ENCODE measurements around the gene MFSD8.

DNA sequence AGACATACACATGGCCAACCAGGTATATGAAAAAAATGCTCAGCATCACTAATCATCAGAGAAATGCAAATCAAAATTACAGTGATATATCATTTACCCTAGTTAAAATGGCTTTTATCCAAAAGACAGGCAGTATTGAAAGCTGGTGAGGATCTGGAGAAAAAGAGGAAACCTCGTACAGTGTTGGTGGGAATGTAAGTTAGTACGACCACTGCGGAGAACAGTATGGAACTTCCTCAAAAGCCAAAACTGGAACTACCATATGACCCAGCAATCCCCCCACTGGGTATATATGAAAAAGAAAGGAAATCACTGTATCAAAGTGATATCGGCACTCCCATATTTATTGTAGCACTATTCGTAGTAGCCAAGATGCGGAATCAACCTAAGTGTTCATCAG, 23.7 kb upstream of the MFSD8 start:
- TF ChIP-seq, protein P1, sequence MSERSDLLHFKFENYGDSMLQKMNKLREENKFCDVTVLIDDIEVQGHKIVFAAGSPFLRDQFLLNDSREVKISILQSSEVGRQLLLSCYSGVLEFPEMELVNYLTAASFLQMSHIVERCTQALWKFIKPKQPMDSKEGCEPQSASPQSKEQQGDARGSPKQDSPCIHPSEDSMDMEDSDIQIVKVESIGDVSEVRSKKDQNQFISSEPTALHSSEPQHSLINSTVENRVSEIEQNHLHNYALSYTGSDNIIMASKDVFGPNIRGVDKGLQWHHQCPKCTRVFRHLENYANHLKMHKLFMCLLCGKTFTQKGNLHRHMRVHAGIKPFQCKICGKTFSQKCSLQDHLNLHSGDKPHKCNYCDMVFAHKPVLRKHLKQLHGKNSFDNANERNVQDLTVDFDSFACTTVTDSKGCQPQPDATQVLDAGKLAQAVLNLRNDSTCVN (tag by site-specific recombination; optimal IDR thresholded peaks at IDR 0.05) = no peak
- TF ChIP-seq ZNF274 (IDR thresholded peaks at IDR 0.05; ENCODE audit: low read length) = no peak
- TF ChIP-seq ZNF274 (tag by site-specific recombination; IDR thresholded peaks at IDR 0.05; ENCODE audit: borderline replicate concordance) = no peak
- TF ChIP-seq TCF7L2 (IDR thresholded peaks at IDR 0.05; ENCODE audit: borderline replicate concordance, low read depth, low read length) = no peak
- TF ChIP-seq, protein P2, sequence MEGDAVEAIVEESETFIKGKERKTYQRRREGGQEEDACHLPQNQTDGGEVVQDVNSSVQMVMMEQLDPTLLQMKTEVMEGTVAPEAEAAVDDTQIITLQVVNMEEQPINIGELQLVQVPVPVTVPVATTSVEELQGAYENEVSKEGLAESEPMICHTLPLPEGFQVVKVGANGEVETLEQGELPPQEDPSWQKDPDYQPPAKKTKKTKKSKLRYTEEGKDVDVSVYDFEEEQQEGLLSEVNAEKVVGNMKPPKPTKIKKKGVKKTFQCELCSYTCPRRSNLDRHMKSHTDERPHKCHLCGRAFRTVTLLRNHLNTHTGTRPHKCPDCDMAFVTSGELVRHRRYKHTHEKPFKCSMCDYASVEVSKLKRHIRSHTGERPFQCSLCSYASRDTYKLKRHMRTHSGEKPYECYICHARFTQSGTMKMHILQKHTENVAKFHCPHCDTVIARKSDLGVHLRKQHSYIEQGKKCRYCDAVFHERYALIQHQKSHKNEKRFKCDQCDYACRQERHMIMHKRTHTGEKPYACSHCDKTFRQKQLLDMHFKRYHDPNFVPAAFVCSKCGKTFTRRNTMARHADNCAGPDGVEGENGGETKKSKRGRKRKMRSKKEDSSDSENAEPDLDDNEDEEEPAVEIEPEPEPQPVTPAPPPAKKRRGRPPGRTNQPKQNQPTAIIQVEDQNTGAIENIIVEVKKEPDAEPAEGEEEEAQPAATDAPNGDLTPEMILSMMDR (tag by site-specific recombination; IDR thresholded peaks at IDR 0.05) = no peak
- no peak for TF ChIP-seq ZBTB7A (tag by site-specific recombination; IDR thresholded peaks at IDR 0.05; ENCODE audit: low read depth)
- TF ChIP-seq YY1 (tag by site-specific recombination; IDR thresholded peaks at IDR 0.05) = no peak
- TF ChIP-seq ZNF239 (tag by site-specific recombination; IDR thresholded peaks at IDR 0.05) = no peak
- TF ChIP-seq ZNF560 (tag by site-specific recombination; IDR thresholded peaks at IDR 0.05; ENCODE audit: borderline replicate concordance) = no peak
- no peak for TF ChIP-seq BCL11A (tag by site-specific recombination; IDR thresholded peaks at IDR 0.05; ENCODE audit: low read depth)
- TF ChIP-seq ZNF747 (tag by site-specific recombination; IDR thresholded peaks at IDR 0.05) = no peak

All from HEK293 (cell line).